NCI-H1105 (cell line): ENCODE data around the gene SRPRB.

Source experiments
- DNase-seq: peaks from one replicate; lab custom pipeline; 2025; lab: John Stamatoyannopoulos, UW

The SRPRB gene

GRCh38 chr3:133825969-133826727 lies 20.5 kb downstream of the SRPRB start:
- no peak for DNase-seq

GRCh38 chr3:133827136-133827535 lies 21.5 kb downstream of the SRPRB start:
- no peak for DNase-seq

GRCh38 chr3:133827684-133828083 lies 22.1 kb downstream of the SRPRB start:
- DNase-seq: no peak

GRCh38 chr3:133828576-133829309 lies 23.1 kb downstream of the SRPRB start:
- no peak for DNase-seq

GRCh38 chr3:133829310-133829707 lies 23.7 kb downstream of the SRPRB start:
- no peak for DNase-seq

- no peak for DNase-seq
These were observed 24.5 kb downstream of the SRPRB start for GRCh38 chr3:133830071-133830470.

- DNase-seq: no peak
These were observed 26.6 kb downstream of the SRPRB start for GRCh38 chr3:133831966-133832801.

GRCh38 chr3:133832802-133833144 lies 27.2 kb downstream of the SRPRB start:
- no peak for DNase-seq

- DNase-seq: no peak
These were observed 27.7 kb downstream of the SRPRB start for GRCh38 chr3:133833267-133833666.

- no peak for DNase-seq
These were observed 28.4 kb downstream of the SRPRB start for GRCh38 chr3:133833880-133834620.

GRCh38 chr3:133834621-133835417 lies 29.2 kb downstream of the SRPRB start:
- no peak for DNase-seq

- DNase-seq: no peak
These were observed 29.8 kb downstream of the SRPRB start for GRCh38 chr3:133835418-133835743.

- DNase-seq: no peak
These were observed 30.3 kb downstream of the SRPRB start for GRCh38 chr3:133835961-133836360.

- DNase-seq: no peak
These were observed 31.0 kb downstream of the SRPRB start for GRCh38 chr3:133836497-133837158.

GRCh38 chr3:133837487-133838295 lies 32.1 kb downstream of the SRPRB start:
- DNase-seq: no peak

- no peak for DNase-seq
These were observed 32.7 kb downstream of the SRPRB start for GRCh38 chr3:133838296-133838789.

GRCh38 chr3:133838916-133839800 lies 33.5 kb downstream of the SRPRB start:
- DNase-seq: no peak

GRCh38 chr3:133840055-133840737 lies 34.6 kb downstream of the SRPRB start:
- no peak for DNase-seq
